NT2/D1 (cell line): ENCODE results near the gene TMOD1.

ENCODE experiments used
- DNase-seq: peaks from one replicate; pipeline ENCODE4 v3.0.0-alpha.2; 2011; ENCODE audit warnings: low read depth, low spot score
- H3K27me3 ChIP-seq: 2 replicates; pipeline ENCODE4 v1.6.0; 2011; ENCODE audit warnings: mild to moderate bottlenecking; ENCODE audit not compliant: insufficient read length, insufficient read depth
- H3K36me3 ChIP-seq: 2 replicates; pipeline ENCODE4 v1.6.1; 2011; ENCODE audit warnings: mild to moderate bottlenecking, low read length, mixed read lengths; ENCODE audit not compliant: insufficient read depth, insufficient read length
- H3K4me1 ChIP-seq: 2 replicates; pipeline ENCODE4 v1.5.1; 2011; ENCODE audit not compliant: insufficient read depth, insufficient read length
- H3K4me3 ChIP-seq: 2 replicates; pipeline ENCODE4 v1.5.1; 2011; ENCODE audit warnings: low read depth; ENCODE audit not compliant: insufficient read length
- H3K9ac ChIP-seq: 2 replicates; pipeline ENCODE4 v1.6.0; 2011; ENCODE audit warnings: low read depth; ENCODE audit not compliant: insufficient read length
- H3K9me3 ChIP-seq: 2 replicates; pipeline ENCODE4 v1.5.1; 2011; ENCODE audit warnings: mild to moderate bottlenecking, low read length; ENCODE audit not compliant: insufficient read depth
- SUZ12 ChIP-seq: IDR thresholded peaks from 2 replicates; pipeline ENCODE4 v1.6.1; 2011; ENCODE audit not compliant: insufficient read length, insufficient read depth; ENCODE audit errors: extremely low read depth
- YY1 ChIP-seq: IDR thresholded peaks from 2 replicates; pipeline ENCODE4 v1.6.1; 2011; ENCODE audit not compliant: insufficient read length, insufficient read depth
- ZNF274 ChIP-seq: IDR thresholded peaks from 2 replicates; pipeline ENCODE4 v1.6.1; 2011; ENCODE audit warnings: mild to moderate bottlenecking, low read depth, low read length

TMOD1 gene

DNA sequence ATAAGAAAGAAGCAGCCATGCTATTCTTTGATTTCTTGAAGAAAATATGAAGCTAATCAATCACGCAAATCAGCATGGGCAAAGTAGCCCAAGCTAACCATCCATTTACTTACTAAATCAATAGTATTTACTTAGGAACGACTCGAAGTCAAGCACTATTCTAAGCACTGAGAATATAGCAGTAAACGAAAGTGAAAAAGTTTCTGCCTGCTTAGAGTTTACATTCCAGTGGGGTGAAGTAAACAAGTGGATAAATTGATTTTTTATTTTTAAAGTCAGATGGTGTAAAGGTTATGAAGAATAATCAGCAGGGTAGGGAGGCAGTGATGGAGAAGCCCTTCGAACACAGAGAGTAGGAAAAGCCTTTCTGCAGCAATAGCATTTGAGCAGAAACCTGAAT lies 126.2 kb downstream of the TMOD1 start:
- Histone ChIP-seq H3K9me3 (peaks cover 18% of the 10 kb centered on the region; the same call in 1 of the 2 replicates), H3K9ac (no peak overlapping the region), H3K27me3 (no peaks in the 10 kb centered on the region), H3K36me3 (peaks cover 47% of the 10 kb centered on the region), H3K4me1 (no peaks in the 10 kb centered on the region), H3K4me3 (no peak overlapping the region)
- DNase-seq, result no peak
- TF ChIP-seq ZNF274 (no peak), YY1 (no peak), SUZ12 (no peak)

- Histone ChIP-seq H3K9me3 (peaks cover 7% of the 10 kb centered on the region; the same call in 1 of the 2 replicates), H3K27me3 (no peaks in the 10 kb centered on the region), H3K36me3 (peaks cover 46% of the 10 kb centered on the region), H3K4me1 (no peaks in the 10 kb centered on the region), H3K4me3 (no peak overlapping the region), H3K9ac (no peak overlapping the region)
- TF ChIP-seq ZNF274, result no peak
- no peak for TF ChIP-seq SUZ12
- no peak for TF ChIP-seq YY1
- no peak for DNase-seq
These were observed 127.2 kb downstream of the TMOD1 start for GRCh38 chr9:97628668-97629067.

DNA sequence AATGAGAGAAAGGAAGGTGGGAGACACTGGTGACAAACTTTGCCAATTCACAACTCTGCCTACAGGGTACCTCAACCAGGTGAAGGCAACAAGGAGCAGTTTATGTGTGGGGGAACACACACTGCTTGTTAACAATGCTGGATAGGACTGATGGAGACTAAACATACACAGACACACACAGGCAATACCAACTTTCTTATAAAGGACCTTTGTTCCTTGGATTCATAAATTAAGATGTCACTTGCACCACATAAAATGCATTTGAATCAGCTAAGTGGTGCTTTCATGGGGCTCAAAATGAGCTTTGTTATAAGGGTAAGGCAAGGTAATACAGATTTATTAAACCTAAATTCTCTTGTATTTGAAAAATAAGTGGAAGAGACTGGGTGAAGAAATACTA lies 127.7 kb downstream of the TMOD1 start:
- Histone ChIP-seq H3K4me3 (no peak overlapping the region), H3K36me3 (peaks cover 41% of the 10 kb centered on the region), H3K4me1 (no peaks in the 10 kb centered on the region), H3K27me3 (no peaks in the 10 kb centered on the region), H3K9me3 (peaks cover 2% of the 10 kb centered on the region; the same call in 1 of the 2 replicates), H3K9ac (no peak overlapping the region)
- TF ChIP-seq SUZ12 (no peak), YY1 (no peak), ZNF274 (no peak)
- DNase-seq, result no peak

DNA sequence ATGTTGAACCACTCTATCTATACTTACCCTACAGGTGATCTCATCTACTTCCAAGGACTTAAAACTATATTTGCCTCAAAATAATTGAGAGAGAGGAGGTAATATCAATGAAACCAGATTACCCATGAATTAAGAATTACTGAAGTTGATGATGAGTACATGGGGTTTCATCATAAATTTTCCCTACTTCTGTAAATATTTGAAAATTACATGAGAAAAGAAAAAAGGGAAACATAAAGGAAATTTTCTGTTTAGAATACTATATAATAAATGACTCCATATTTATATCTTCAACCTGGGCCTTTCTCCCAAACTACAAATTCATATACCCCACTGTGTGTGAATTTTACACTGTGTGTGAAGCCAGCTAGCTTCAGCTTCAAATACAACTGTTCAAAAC lies 129.1 kb downstream of the TMOD1 start:
- Histone ChIP-seq H3K27me3 (no peaks in the 10 kb centered on the region), H3K4me1 (no peaks in the 10 kb centered on the region), H3K36me3 (peaks cover 34% of the 10 kb centered on the region), H3K9ac (no peak overlapping the region), H3K4me3 (no peak overlapping the region), H3K9me3 (no peaks in the 10 kb centered on the region)
- DNase-seq, result no peak
- TF ChIP-seq SUZ12 (no peak), YY1 (no peak), ZNF274 (no peak)

DNA sequence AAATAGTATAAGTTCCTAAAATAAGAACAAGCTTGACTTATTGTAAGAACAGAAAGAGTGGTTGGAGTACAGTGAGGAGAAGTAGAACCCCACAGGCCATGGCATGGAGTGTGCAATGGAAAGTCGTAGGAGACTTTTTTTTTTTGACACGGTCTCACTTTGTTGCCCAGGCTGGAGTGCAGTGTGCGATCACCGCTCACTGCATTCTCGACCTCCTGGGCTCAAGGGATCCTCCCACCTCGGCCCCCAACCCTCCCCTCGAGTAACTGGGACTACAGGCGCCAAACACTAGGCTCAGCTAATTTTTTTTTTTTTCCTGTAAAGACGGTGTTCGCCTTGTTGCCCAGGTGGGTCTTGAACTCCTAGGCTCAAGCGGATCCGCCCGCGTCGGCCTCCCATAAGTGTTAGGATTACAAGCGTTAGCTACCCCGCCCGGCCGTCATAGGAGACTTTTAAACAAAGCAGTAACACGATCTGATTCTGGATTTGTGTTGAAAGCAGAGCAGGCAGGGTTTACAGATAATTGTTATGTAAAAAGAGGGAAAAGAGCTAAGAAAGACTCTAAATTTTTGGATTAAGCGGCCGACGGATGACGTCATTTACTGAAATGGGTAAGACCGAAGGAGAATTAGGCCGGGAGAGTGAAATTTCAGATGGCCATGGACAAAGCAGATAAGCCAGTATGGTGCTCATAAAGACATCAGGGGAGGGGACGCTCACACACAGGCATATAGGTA lies 130.9 kb downstream of the TMOD1 start:
- Histone ChIP-seq H3K9ac (peak overlapping the region; percentile 99), H3K9me3 (no peaks in the 10 kb centered on the region), H3K4me1 (no peaks in the 10 kb centered on the region), H3K36me3 (peaks cover 33% of the 10 kb centered on the region), H3K27me3 (no peaks in the 10 kb centered on the region), H3K4me3 (peak overlapping the region; percentile 99)
- no peak for TF ChIP-seq YY1
- no peak for TF ChIP-seq ZNF274
- TF ChIP-seq SUZ12, result no peak
- peak; percentile 68 for DNase-seq

- H3K4me3 ChIP-seq, result peak within 1 kb of the TSS; percentile 99
- no peaks in the 10 kb centered on the region for H3K27me3 ChIP-seq
- peaks cover 28% of the 10 kb centered on the region for H3K36me3 ChIP-seq
- H3K9me3 ChIP-seq, result no peaks in the 10 kb centered on the region
- TF ChIP-seq SUZ12, result no peak
- no peak for TF ChIP-seq ZNF274
- TF ChIP-seq YY1, result no peak
- H3K9ac ChIP-seq, result peak within 1 kb of the TSS; percentile 99
- DNase-seq, result peak; percentile 96
- H3K4me1 ChIP-seq, result no peaks in the 10 kb centered on the region
These were observed 131.8 kb downstream of the TMOD1 start, which contains the start of the genes NCBP1 and TSTD2 for GRCh38 chr9:97632985-97633858. Gene NCBP1, plus strand, starts transcription at chr9:97633821. Its CDS starts 61 bp downstream, at chr9:97633882. Gene TSTD2, minus strand, starts transcription at chr9:97633368. Its CDS starts 5,806 bp downstream, at chr9:97627562.

DNA sequence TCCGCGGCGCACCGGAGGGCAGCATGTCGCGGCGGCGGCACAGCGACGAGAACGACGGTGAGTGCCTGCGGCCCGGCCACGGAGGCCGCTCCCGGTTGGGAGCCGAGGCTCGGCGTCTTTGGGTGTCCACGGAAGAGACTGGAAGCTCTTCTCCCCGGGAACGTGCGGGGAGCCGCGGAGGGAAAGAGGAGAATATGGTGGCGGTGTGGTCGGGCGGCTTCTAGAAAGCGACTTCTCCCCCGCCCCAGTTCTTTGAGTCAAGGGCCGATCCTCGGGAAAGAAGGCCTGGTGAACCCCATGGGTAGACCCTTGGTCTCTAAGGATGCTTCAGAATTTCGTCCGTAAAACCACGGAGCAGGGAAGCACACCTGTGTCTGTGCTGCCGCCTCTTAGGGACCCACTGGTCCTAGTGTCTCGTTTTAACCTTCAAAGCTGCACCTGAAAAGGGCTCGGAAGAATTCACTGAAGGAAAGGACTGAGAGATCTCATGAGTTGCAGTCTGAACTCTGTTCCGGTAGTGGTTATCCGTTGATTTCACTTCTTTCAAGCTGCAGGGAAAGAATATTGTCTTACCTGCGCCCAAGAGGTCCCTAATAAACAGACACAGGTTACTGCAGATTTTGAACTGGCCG lies 132.5 kb downstream of the TMOD1 start:
- peak overlapping the region; percentile 99 for H3K4me3 ChIP-seq
- H3K9ac ChIP-seq, result peak overlapping the region; percentile 99
- H3K4me1 ChIP-seq, result no peaks in the 10 kb centered on the region
- no peaks in the 10 kb centered on the region for H3K9me3 ChIP-seq
- no peaks in the 10 kb centered on the region for H3K27me3 ChIP-seq
- TF ChIP-seq SUZ12 (no peak), ZNF274 (no peak)
- DNase-seq, result no peak
- peaks cover 26% of the 10 kb centered on the region for H3K36me3 ChIP-seq
